Measurements from ENCODE around the gene LAMTOR2. TPM values are rescaled to one million over a fixed set of nuclear protein-coding genes. Genes with fewer than 3 reads are reported as not detected.

Gene LAMTOR2
- total and polyA plus RNA-seq, 10 of the 15 experiments (the other 5 are each of a cell fraction or from before 2014, with no cell fraction given), result 71.9 to 264 (median 97.0) TPM

GRCh38 chr1:156100205-156100995 is 45.8 kb downstream of the LAMTOR2 start:
- BruUV-seq (replicated peaks), result no TSS peak
- ATAC-seq, result no peak
- RAD21 ChIA-PET (ENCODE audit: unreplicated experiment), result interaction anchor here (0.5 to 22.4 kb wide), 4 partner anchors 9 to 117 kb away, joined by 3 to 695 read pairs (median 4); partner anchors contain the start of gene LMNA

More at GRCh38 chr1:156100205-156100995, 45.8 kb downstream of the LAMTOR2 start:
- H2AFZ ChIP-seq (ENCODE audit: control insufficient read depth, low read depth, low read length), result no peak overlapping the region
- no peaks in the 10 kb centered on the region for H3K9me3 ChIP-seq (replicated peaks; ENCODE audit: control insufficient read depth, insufficient read depth, low read length)
- ChIA-PET POLR2A (interaction anchor here (0.7 to 6.8 kb wide), 7 partner anchors 11 to 160 kb away, joined by 3 to 89 read pairs (median 6); partner anchors contain the start of gene LMNA), CTCF (interaction anchor here (1.0 to 21.5 kb wide), 4 partner anchors 8 to 219 kb away, joined by 3 to 1294 read pairs (median 13); partner anchors contain the start of gene LMNA), SMC1A (ENCODE audit: uncharacterized antibody, unreplicated experiment) (interaction anchor here (0.6 to 23.8 kb wide), 5 partner anchors 9 to 59 kb away, joined by 3 to 874 read pairs (median 3); partner anchors contain the start of gene LMNA)
- intact Hi-C loops (cut with micrococcal nuclease; ENCODE audit: unreplicated experiment), result no loop called here
- DNase-seq (ENCODE audit: low read depth, low spot score) (no peak), FAIRE-seq (no peak)
- in situ Hi-C loops (cut with MboI), result no loop called here
- TF ChIP-seq HDGF (IDR thresholded peaks at IDR 0.05) (0 out of 2 replicates have a peak, but pooled peaks have one; percentile 58), ZNF592 (IDR thresholded peaks at IDR 0.05) (no peak), FOXK2 (IDR thresholded peaks at IDR 0.05) (no peak), YY1 (IDR thresholded peaks at IDR 0.05; ENCODE audit: low read depth, low read length) (no peak), SMAD5 (IDR thresholded peaks at IDR 0.05; ENCODE audit: low read depth) (no peak), TCF12 (IDR thresholded peaks at IDR 0.05; ENCODE audit: low read depth, low read length) (no peak), NBN (IDR thresholded peaks at IDR 0.05) (no peak), RCOR1 (conservative IDR thresholded peaks at IDR 0.05; ENCODE audit: low read depth, low read length) (no peak)
- no peaks in the 10 kb centered on the region for H3K36me3 ChIP-seq (ENCODE audit: control insufficient read depth in 2 of 2, insufficient read depth in 2 of 2, low read length in 1 of 2)
- H3K9ac ChIP-seq (ENCODE audit: control insufficient read depth, insufficient read depth, low read length), result no peak overlapping the region
- no peak overlapping the region for H3K27ac ChIP-seq (ENCODE audit: control insufficient read depth, insufficient read depth)
- no peak overlapping the region for H3K4me2 ChIP-seq (ENCODE audit: control insufficient read depth, insufficient read depth)
- H3K27me3 ChIP-seq (replicated peaks in 1 of 2; ENCODE audit: control insufficient read depth in 2 of 2, insufficient read depth in 2 of 2, low read length in 1 of 2), result no peaks in the 10 kb centered on the region
- no peak overlapping the region for H3K4me3 ChIP-seq
- peaks cover 2% of the 10 kb centered on the region; the same call in 1 of the 2 replicates for H3K79me2 ChIP-seq (ENCODE audit: control insufficient read depth, insufficient read depth, low read length)
- 88% methylated on average over 4 of the region's 4 CpGs for WGBS (ENCODE audit: insufficient coverage, insufficient replicate concordance, low lambda C conversion rate, missing lambda C conversion rate)
- H4K20me1 ChIP-seq (ENCODE audit: control insufficient read depth, insufficient read depth), result no peaks in the 10 kb centered on the region
- H3K4me1 ChIP-seq (ENCODE audit: control insufficient read depth, insufficient read depth, low read length), result peaks cover 58% of the 10 kb centered on the region

Measured in GM12878 (cell line).